Measurements from ENCODE around the gene KCNB1.

- no peak for TF ChIP-seq POLR2A (IDR thresholded peaks at IDR 0.05; ENCODE audit: low read depth, low read length)
- no peak for TF ChIP-seq POLR2AphosphoS5 (IDR thresholded peaks at IDR 0.05; ENCODE audit: low read depth, low read length)
Observed at GRCh38 chr20:49396230-49396629, 86.2 kb downstream of the KCNB1 start.
